ENCODE results near the gene ACTN4. TPM values are rescaled to one million over a fixed set of nuclear protein-coding genes. Genes with fewer than 3 reads are reported as not detected.

Gene ACTN4
- total and polyA plus RNA-seq, 12 donors = 148 to 773 (median 558) TPM

DNA sequence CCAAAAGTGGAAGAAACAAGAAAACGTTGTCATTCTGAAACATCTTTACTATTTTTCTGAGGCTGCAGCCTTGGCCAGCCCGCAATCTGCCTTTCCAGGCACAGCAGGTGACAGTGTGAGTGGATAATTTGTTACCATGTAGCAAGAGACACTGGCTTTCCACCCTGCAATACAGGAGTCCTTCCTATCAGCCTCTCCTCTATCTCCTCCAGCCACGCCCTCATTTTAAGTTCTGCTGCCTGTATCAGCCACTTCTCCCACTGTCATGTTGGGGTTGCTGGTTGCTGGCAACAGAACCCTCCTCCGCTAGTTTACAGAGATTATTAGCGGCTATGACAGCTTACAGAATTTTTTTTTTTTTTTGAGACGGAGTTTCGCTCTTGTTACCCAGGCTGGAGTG is 133.6 kb downstream of the ACTN4 start:
- DNase-seq = peak in 2 of 7 donors; percentile 24 to 30
- H3K27ac ChIP-seq = no peak overlapping the region
- H3K27me3 ChIP-seq = no peaks in the 10 kb centered on the region
- H3K4me1 ChIP-seq (replicated peaks in 1 of 2) = peaks cover 0 to 4% of the 10 kb centered on the region in 2 donors
- 63 to 71% (median 68%) methylated on average over 7 of the region's 7 CpGs for WGBS, 4 donors
- H3K4me3 ChIP-seq = no peak overlapping the region
- no peaks in the 10 kb centered on the region for H3K36me3 ChIP-seq (replicated peaks in 1 of 2)
- no peaks in the 10 kb centered on the region for H3K9me3 ChIP-seq (replicated peaks in 1 of 3)
- intact Hi-C loops (cut with DNase I) = no loop called here
- TF ChIP-seq, protein P1, sequence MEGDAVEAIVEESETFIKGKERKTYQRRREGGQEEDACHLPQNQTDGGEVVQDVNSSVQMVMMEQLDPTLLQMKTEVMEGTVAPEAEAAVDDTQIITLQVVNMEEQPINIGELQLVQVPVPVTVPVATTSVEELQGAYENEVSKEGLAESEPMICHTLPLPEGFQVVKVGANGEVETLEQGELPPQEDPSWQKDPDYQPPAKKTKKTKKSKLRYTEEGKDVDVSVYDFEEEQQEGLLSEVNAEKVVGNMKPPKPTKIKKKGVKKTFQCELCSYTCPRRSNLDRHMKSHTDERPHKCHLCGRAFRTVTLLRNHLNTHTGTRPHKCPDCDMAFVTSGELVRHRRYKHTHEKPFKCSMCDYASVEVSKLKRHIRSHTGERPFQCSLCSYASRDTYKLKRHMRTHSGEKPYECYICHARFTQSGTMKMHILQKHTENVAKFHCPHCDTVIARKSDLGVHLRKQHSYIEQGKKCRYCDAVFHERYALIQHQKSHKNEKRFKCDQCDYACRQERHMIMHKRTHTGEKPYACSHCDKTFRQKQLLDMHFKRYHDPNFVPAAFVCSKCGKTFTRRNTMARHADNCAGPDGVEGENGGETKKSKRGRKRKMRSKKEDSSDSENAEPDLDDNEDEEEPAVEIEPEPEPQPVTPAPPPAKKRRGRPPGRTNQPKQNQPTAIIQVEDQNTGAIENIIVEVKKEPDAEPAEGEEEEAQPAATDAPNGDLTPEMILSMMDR (IDR thresholded peaks at IDR 0.05) = no peak
- TF ChIP-seq POLR2A (IDR thresholded peaks at IDR 0.05) = no peak

Other genes with a start within 250 kb of the ACTN4 start
- 10 to 100 TPM in 8 of 9 donors, 1 to 10 TPM in 1; 7.2 to 33.5 (median 16.6) TPM for gene FAM98C, start 244.6 kb upstream of the ACTN4 start, total RNA-seq
- 10 to 100 TPM in 2 of 3 donors, 1 to 10 TPM in 1; 5.3 to 25.7 (median 20.8) TPM for gene FAM98C, start 244.6 kb upstream of the ACTN4 start, polyA plus RNA-seq
- gene RASGRP4, start 221.4 kb upstream of the ACTN4 start, total RNA-seq = 1 to 10 TPM in 8 of 9 donors, under 1 TPM in 1; 0.22 to 10.0 (median 4.2) TPM
- gene RASGRP4, start 221.4 kb upstream of the ACTN4 start, polyA plus RNA-seq = 1 to 10 TPM; 1.3 to 4.5 (median 2.7) TPM
- 1 to 10 TPM in 8 of 9 donors, under 1 TPM in 1; 0.90 to 10.0 (median 3.3) TPM for gene RYR1, start 214.0 kb upstream of the ACTN4 start, total RNA-seq
- 1 to 10 TPM; 1.2 to 7.2 (median 2.0) TPM for gene RYR1, start 214.0 kb upstream of the ACTN4 start, polyA plus RNA-seq
- 1 to 10 TPM; 1.1 to 7.9 (median 4.0) TPM for gene MAP4K1, start 29.7 kb upstream of the ACTN4 start, total RNA-seq
- 10 to 100 TPM in 1 of 3 donors, 1 to 10 TPM in 2; 1.2 to 12.5 (median 6.8) TPM for gene MAP4K1, start 29.7 kb upstream of the ACTN4 start, polyA plus RNA-seq
- gene EIF3K, start 28.5 kb upstream of the ACTN4 start, total RNA-seq = 100 to 1,000 TPM; 196 to 537 (median 278) TPM
- 100 to 1,000 TPM; 177 to 292 (median 216) TPM for gene EIF3K, start 28.5 kb upstream of the ACTN4 start, polyA plus RNA-seq
- gene CAPN12, start 96.8 kb downstream of the ACTN4 start, total RNA-seq = 1 to 10 TPM in 5 of 9 donors, under 1 TPM in 3, not detected in 1; 0.39 to 5.0 (median 3.3) TPM
- gene CAPN12, start 96.8 kb downstream of the ACTN4 start, polyA plus RNA-seq = 10 to 100 TPM in 2 of 3 donors, under 1 TPM in 1; 0.68 to 23.1 (median 11.2) TPM
- not detected for gene LGALS7, start 125.9 kb downstream of the ACTN4 start, total RNA-seq
- gene LGALS7, start 125.9 kb downstream of the ACTN4 start, polyA plus RNA-seq = not detected
- gene LGALS7B, start 141.6 kb downstream of the ACTN4 start, total RNA-seq = under 1 TPM in 1 of 9 donors, not detected in 8; 0.33 TPM
- gene LGALS7B, start 141.6 kb downstream of the ACTN4 start, polyA plus RNA-seq = 1 to 10 TPM in 1 of 3 donors, not detected in 2; 1.0 TPM
- 1 to 10 TPM in 2 of 9 donors, under 1 TPM in 2, not detected in 5; 0.30 to 3.1 (median 1.4) TPM for gene LGALS4, start 165.3 kb downstream of the ACTN4 start, total RNA-seq
- 1 to 10 TPM in 2 of 3 donors, under 1 TPM in 1; 0.64 to 4.5 (median 1.5) TPM for gene LGALS4, start 165.3 kb downstream of the ACTN4 start, polyA plus RNA-seq
- gene ECH1, start 184.1 kb downstream of the ACTN4 start, total RNA-seq = 100 to 1,000 TPM; 161 to 570 (median 425) TPM
- gene ECH1, start 184.1 kb downstream of the ACTN4 start, polyA plus RNA-seq = 100 to 1,000 TPM; 308 to 701 (median 481) TPM
- 100 to 1,000 TPM; 133 to 295 (median 200) TPM for gene HNRNPL, start 202.3 kb downstream of the ACTN4 start, total RNA-seq
- gene HNRNPL, start 202.3 kb downstream of the ACTN4 start, polyA plus RNA-seq = 100 to 1,000 TPM; 195 to 241 (median 220) TPM
- gene RINL, start 230.6 kb downstream of the ACTN4 start, total RNA-seq = 10 to 100 TPM in 1 of 9 donors, 1 to 10 TPM in 7, under 1 TPM in 1; 0.54 to 11.4 (median 4.8) TPM
- gene RINL, start 230.6 kb downstream of the ACTN4 start, polyA plus RNA-seq = 10 to 100 TPM in 1 of 3 donors, 1 to 10 TPM in 2; 5.6 to 24.1 (median 7.1) TPM